Prostate gland (tissue), 2 donors: ENCODE measurements around the gene ACTG1.
"Not testable (repeated sequence)": the region's sequence is repeated elsewhere in the genome, so short reads cannot be mapped to it uniquely, and the experiment has no call there.

Experiments used
- CTCF ChIP-seq, 4 experiments: fragments of 200-600 bp in 2 of 4; fragments of 450-650 bp in 2 of 4; sonication (generic) in 2 of 4; IDR thresholded peaks; 1 replicate in 3 of 4; 2 replicates in 1 of 4; pipeline ENCODE4 v1.5.1; 2016 to 2019; ENCODE audit warnings: antibody characterized with exemption in 4 of 4, mild to moderate bottlenecking in 2 of 4, moderate library complexity in 2 of 4
- POLR2A ChIP-seq: fragments of 450-650 bp; IDR thresholded peaks from one replicate; pipeline ENCODE4 v1.6.1; 2016; ENCODE audit warnings: antibody characterized with exemption, mild to moderate bottlenecking
- POLR2AphosphoS5 ChIP-seq: sonication (generic); formaldehyde crosslinking; IDR thresholded peaks from one replicate; pipeline ENCODE4 v1.6.1; 2017; ENCODE audit warnings: antibody characterized with exemption

- TF ChIP-seq CTCF (IDR thresholded peaks at IDR 0.05); POLR2A; POLR2AphosphoS5: not testable (repeated sequence)
Measured at GRCh38 chr17:81531013-81531412, 18.4 kb upstream of the ACTG1 start.
